Measurements from ENCODE around the gene AOX1. TPM values are rescaled to one million over a fixed set of nuclear protein-coding genes. Genes with fewer than 3 reads are reported as not detected.

Gene AOX1
- total and polyA plus RNA-seq, 7 donors = 1.6 to 65.5 (median 27.0) TPM

DNA sequence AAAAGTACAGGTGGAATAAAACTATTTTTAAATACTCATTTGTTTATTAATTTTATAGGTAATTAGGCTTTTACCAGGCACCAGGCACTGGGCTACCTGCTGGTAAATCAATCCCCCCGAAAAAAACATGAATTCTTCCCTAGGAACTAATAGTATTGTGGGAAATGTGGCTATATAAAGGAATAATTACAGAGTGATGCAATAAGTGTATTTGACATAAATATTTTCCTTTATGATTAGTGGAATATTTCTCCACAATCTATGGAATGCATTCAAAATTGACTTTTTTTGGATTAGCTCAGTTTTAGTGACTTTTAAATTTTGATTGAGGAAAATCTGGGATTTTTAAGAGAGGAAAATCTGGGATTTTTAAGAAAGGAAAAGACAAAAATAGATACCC is 116.2 kb downstream of the AOX1 start:
- Histone ChIP-seq H3K27ac (no peak overlapping the region), H3K27me3 (no peaks in the 10 kb centered on the region), H3K4me1 (no peaks in the 10 kb centered on the region), H3K36me3 (no peaks in the 10 kb centered on the region), H3K4me3 (no peak overlapping the region), H3K9me3 (no peaks in the 10 kb centered on the region)
- DNase-seq = no peak
- WGBS, 2 donors = 78 to 85% methylated on average over 1 of the region's 1 CpG
- intact Hi-C loops (cut with DNase I) = loop anchor here (10.0 kb wide), 2 partner anchors 117 to 717 kb away; partner anchors contain the start of gene AOX1
- TF ChIP-seq EP300 (IDR thresholded peaks at IDR 0.05) (no peak), POLR2A (IDR thresholded peaks at IDR 0.05) (no peak), POLR2AphosphoS5 (IDR thresholded peaks at IDR 0.05) (no peak), CTCF (IDR thresholded peaks at IDR 0.05) (no peak)

- intact Hi-C loops (cut with DNase I) = loop anchor here (10.0 kb wide), 2 partner anchors 118 to 718 kb away; partner anchors contain the start of gene AOX1
- TF ChIP-seq POLR2AphosphoS5 (IDR thresholded peaks at IDR 0.05) = no peak
- TF ChIP-seq CTCF (IDR thresholded peaks at IDR 0.05) = no peak
- TF ChIP-seq EP300 (IDR thresholded peaks at IDR 0.05) = no peak
- no peak for TF ChIP-seq POLR2A (IDR thresholded peaks at IDR 0.05)
- no peak overlapping the region for H3K27ac ChIP-seq
- no peak overlapping the region for H3K4me3 ChIP-seq
- H3K36me3 ChIP-seq = no peaks in the 10 kb centered on the region
- no peaks in the 10 kb centered on the region for H3K27me3 ChIP-seq
- no peak for DNase-seq
- no peaks in the 10 kb centered on the region for H3K4me1 ChIP-seq
- 68 to 79% methylated on average over 4 of the region's 4 CpGs for WGBS, 2 donors
- H3K9me3 ChIP-seq = no peaks in the 10 kb centered on the region
Measured at GRCh38 chr2:200702646-200703118, 116.9 kb downstream of the AOX1 start.

GRCh38 chr2:200703127-200703925 is 117.5 kb downstream of the AOX1 start:
- intact Hi-C loops (cut with DNase I) = loop anchor here (10.0 kb wide), 2 partner anchors 119 to 719 kb away; partner anchors contain the start of gene AOX1
- Histone ChIP-seq H3K27me3 (no peaks in the 10 kb centered on the region), H3K27ac (no peak overlapping the region), H3K36me3 (no peaks in the 10 kb centered on the region), H3K4me3 (no peak overlapping the region), H3K9me3 (no peaks in the 10 kb centered on the region), H3K4me1 (no peaks in the 10 kb centered on the region)
- TF ChIP-seq EP300 (IDR thresholded peaks at IDR 0.05) (no peak), POLR2A (IDR thresholded peaks at IDR 0.05) (no peak), CTCF (IDR thresholded peaks at IDR 0.05) (peak in 2 of 4 experiments; percentile 20 to 32), POLR2AphosphoS5 (IDR thresholded peaks at IDR 0.05) (no peak)
- 38 to 48% methylated on average over 6 of the region's 6 CpGs for WGBS, 2 donors
- no peak for DNase-seq

DNA sequence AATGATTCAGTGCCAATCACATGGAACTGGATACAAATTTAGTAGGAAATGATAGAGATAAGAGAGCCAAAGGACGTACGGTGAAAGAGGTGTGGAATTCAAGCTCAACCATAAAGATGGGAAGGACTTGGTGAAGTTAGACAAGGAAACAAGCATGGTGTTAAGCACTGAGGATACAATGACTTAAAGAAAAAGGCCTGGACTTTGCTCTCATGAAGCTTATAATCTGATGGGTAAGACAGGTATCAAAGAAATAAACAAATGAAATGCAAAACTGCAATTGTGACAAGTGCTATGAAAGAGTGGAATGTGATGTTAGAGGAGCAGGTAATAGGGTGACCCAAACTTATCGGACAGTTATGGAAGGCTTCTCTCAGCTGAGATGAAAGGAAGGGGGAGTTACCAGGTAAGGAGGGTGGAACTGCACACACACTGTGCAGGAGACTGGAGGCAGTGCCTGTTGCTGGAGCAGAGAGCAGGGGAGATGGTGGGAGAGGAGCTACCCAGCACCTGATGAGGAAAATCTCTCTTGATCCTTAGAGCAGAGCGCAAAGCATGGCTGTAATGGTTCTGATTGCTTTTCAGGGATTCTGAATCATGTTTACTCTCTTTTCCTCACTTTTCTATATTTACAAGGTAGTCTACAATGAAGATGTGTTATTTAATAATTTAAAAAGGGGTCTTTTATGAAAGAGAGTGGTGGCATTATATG is 118.3 kb downstream of the AOX1 start:
- Histone ChIP-seq H3K4me1 (no peaks in the 10 kb centered on the region), H3K9me3 (no peaks in the 10 kb centered on the region), H3K4me3 (no peak overlapping the region), H3K36me3 (no peaks in the 10 kb centered on the region), H3K27me3 (no peaks in the 10 kb centered on the region), H3K27ac (no peak overlapping the region)
- 30 to 54% methylated on average over 4 of the region's 4 CpGs for WGBS, 2 donors
- intact Hi-C loops (cut with DNase I) = loop anchor here (10.0 kb wide), 2 partner anchors 119 to 719 kb away; partner anchors contain the start of gene AOX1
- DNase-seq = no peak
- no peak for TF ChIP-seq CTCF (IDR thresholded peaks at IDR 0.05)
- no peak for TF ChIP-seq EP300 (IDR thresholded peaks at IDR 0.05)
- TF ChIP-seq POLR2AphosphoS5 (IDR thresholded peaks at IDR 0.05) = no peak
- TF ChIP-seq POLR2A (IDR thresholded peaks at IDR 0.05) = no peak

Data from sigmoid colon (tissue), 7 donors.